Heart right ventricle (tissue), 16 donors: ENCODE measurements around the gene SNRNP70. TPM values are rescaled to one million over a fixed set of nuclear protein-coding genes. Genes with fewer than 3 reads are reported as not detected.

Source experiments
- ATAC-seq, 8 donors: fragments of 200-7000 bp; cut with Tn5 transposase; one replicate each; pipeline ENCODE4 v1.9.1; 2020; ENCODE audit warnings: mild to moderate bottlenecking in 8 of 8, moderate library complexity in 8 of 8, moderate number of reproducible peaks in 1 of 8
- DNase-seq, 2 donors: peaks; one replicate each; pipeline ENCODE4 v3.0.0-alpha.2; 2020
- H3K27ac ChIP-seq, 10 donors: fragments of 200-600 bp; sonication (generic) in 2 of 10; one replicate each; pipeline versions ENCODE4 v1.5.0 to v1.8.0; 2020 to 2022; ENCODE audit warnings: mild to moderate bottlenecking in 3 of 10
- H3K27me3 ChIP-seq, 7 donors: fragments of 200-600 bp; one replicate each; pipeline ENCODE4 v1.8.0; 2021 to 2022; ENCODE audit warnings: mild to moderate bottlenecking in 2 of 7
- H3K36me3 ChIP-seq, 9 donors: fragments of 200-600 bp; sonication (generic) in 1 of 9; one replicate each; pipeline versions ENCODE4 v1.5.0 to v1.8.0; 2020 to 2022; ENCODE audit warnings: mild to moderate bottlenecking in 2 of 9
- H3K4me1 ChIP-seq, 9 donors: fragments of 200-600 bp; sonication (generic) in 1 of 9; one replicate each; pipeline versions ENCODE4 v1.5.0 to v1.8.0; 2020 to 2022; ENCODE audit warnings: mild to moderate bottlenecking in 4 of 9
- H3K4me3 ChIP-seq, 10 donors: fragments of 200-600 bp; sonication (generic) in 2 of 10; one replicate each; pipeline versions ENCODE4 v1.5.0 to v1.8.0; 2020 to 2022; ENCODE audit warnings: mild to moderate bottlenecking in 7 of 10, moderate library complexity in 2 of 10
- H3K9me3 ChIP-seq, 11 donors: fragments of 200-600 bp in 10 of 11; sonication (generic) in 2 of 11; one replicate each; pipeline versions ENCODE4 v1.5.0 to v1.8.0; 2013 to 2022; ENCODE audit warnings: mild to moderate bottlenecking in 2 of 11, control low read depth in 1 of 11, moderate library complexity in 1 of 11
- WGBS, 2 donors: extraction: QIAGEN DNeasy Blood & Tissue Kit; methylation state at CpG; one replicate each; pipeline ENCODE4 v1.1.7; 2013; ENCODE audit warnings: inconsistent platforms in 1 of 2; 5-methylcytosine and 5-hydroxymethylcytosine counted together
- intact Hi-C, 10 donors: fragments of 100-400 bp; cut with DNase I; formaldehyde crosslinking; loops; one replicate each; pipeline versions ENCODE4 v1.11.1 to v1.14.2; 2022
- polyA plus RNA-seq, 2 donors: library from polyadenylated mRNA; stranded (reverse); fragments of 200-250 nt; gene quantifications; one replicate each; pipeline ENCODE4 v1.2.3, GENCODE V29; 2013
- total RNA-seq, 10 donors: library from RNA; stranded (reverse); fragmentation: NEBNext Ultra II Directional in 3 of 10; extraction: Animal tissue kit (Norgen Biotek cat#: 25700) in 3 of 10; gene quantifications; one replicate each; pipeline versions ENCODE4 v1.2.1 to v1.2.4, GENCODE V29; 2021 to 2023
- TF ChIP-seq, protein P1 (sequence below), 9 donors: fragments of 200-600 bp; sonication (generic) in 2 of 9; IDR thresholded peaks; one replicate each; pipeline versions ENCODE4 v1.5.0 to v1.8.0; 2021 to 2022; ENCODE audit warnings: antibody characterized with exemption in 9 of 9, mild to moderate bottlenecking in 5 of 9, moderate library complexity in 1 of 9
- donor health status: Arrhythmogenic right ventricular cardiomyopathy.
- donor health status: ischemic (EF 13 %, LVEDD 7.1; RV severe dilation, severe dysfunction).
- donor health status: healthy with polysubstance abuse.
- donor health status: DM: no; HTN: yes; CAD: no.
- donor health status: DM: no; HTN: no; CAD: no.
- donor health status: ischemic (EF 25% LVEDD 6.9; RV normal size, moderate dysfunction).
- donor health status: ischemic (EF 25% LVEDD 5.7; RV mildly dilated, moderate dysfunction).
- donor health status: healthy.
- donor health status: DM: yes; HTN: yes; CAD: no.
- donor health status: Ischemic cardiomyopathy.
- donor health status: ischemic (EF 35%, LVEDD 5.7; RV mildly dilated, moderate dysfunction).
- donor health status: nonischemic (EF 11% LVEDD 7.7; RV severe dilation, severe dysfunction).
- donor health status: DM: yes; HTN: yes; CAD: no.
- donor health status: PGD.
- donor health status: ischemic (EF 29% LVEDD 5.4; RV normal size, mild dysfunction).
- donor health status: nonischemic (EF 23%, LVEDD 6.1; RV moderate dilation, normal function).

The SNRNP70 gene
- total and polyA plus RNA-seq, 12 donors, result 75.2 to 330 (median 94.8) TPM

DNA sequence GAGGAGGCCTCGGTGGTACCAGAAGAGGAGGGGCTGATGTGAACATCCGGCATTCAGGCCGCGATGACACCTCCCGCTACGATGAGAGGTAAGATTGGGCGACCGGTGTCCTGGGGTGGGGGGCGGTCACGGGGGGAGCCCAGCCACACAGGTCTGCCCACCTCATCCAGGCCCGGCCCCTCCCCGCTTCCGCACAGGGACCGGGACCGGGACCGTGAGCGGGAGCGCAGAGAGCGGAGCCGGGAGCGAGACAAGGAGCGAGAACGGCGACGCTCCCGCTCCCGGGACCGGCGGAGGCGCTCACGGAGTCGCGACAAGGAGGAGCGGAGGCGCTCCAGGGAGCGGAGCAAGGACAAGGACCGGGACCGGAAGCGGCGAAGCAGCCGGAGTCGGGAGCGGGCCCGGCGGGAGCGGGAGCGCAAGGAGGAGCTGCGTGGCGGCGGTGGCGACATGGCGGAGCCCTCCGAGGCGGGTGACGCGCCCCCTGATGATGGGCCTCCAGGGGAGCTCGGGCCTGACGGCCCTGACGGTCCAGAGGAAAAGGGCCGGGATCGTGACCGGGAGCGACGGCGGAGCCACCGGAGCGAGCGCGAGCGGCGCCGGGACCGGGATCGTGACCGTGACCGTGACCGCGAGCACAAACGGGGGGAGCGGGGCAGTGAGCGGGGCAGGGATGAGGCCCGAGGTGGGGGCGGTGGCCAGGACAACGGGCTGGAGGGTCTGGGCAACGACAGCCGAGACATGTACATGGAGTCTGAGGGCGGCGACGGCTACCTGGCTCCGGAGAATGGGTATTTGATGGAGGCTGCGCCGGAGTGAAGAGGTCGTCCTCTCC is 22.6 kb downstream of the SNRNP70 start:
- Histone ChIP-seq H3K9me3 (no peaks in the 10 kb centered on the region), H3K27me3 (no peaks in the 10 kb centered on the region), H3K27ac (no peak overlapping the region), H3K4me1 (peaks cover 5 to 23% (median 10%) of the 10 kb centered on the region in 9 donors), H3K36me3 (peaks cover 0 to 69% (median 57%) of the 10 kb centered on the region in 9 donors), H3K4me3 (no peak overlapping the region)
- TF ChIP-seq, protein P1, sequence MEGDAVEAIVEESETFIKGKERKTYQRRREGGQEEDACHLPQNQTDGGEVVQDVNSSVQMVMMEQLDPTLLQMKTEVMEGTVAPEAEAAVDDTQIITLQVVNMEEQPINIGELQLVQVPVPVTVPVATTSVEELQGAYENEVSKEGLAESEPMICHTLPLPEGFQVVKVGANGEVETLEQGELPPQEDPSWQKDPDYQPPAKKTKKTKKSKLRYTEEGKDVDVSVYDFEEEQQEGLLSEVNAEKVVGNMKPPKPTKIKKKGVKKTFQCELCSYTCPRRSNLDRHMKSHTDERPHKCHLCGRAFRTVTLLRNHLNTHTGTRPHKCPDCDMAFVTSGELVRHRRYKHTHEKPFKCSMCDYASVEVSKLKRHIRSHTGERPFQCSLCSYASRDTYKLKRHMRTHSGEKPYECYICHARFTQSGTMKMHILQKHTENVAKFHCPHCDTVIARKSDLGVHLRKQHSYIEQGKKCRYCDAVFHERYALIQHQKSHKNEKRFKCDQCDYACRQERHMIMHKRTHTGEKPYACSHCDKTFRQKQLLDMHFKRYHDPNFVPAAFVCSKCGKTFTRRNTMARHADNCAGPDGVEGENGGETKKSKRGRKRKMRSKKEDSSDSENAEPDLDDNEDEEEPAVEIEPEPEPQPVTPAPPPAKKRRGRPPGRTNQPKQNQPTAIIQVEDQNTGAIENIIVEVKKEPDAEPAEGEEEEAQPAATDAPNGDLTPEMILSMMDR (IDR thresholded peaks at IDR 0.05), result no peak
- 94% methylated on average over 93 of the region's 93 CpGs for WGBS, 2 donors
- peak in 2 of 8 donors; percentile 3 to 40 for ATAC-seq
- no peak for DNase-seq
- intact Hi-C loops, result loop anchor here in 1 of 10 donors (5.0 kb wide), 1 partner anchor 39 kb away; no protein-coding TSS in a partner anchor

DNA sequence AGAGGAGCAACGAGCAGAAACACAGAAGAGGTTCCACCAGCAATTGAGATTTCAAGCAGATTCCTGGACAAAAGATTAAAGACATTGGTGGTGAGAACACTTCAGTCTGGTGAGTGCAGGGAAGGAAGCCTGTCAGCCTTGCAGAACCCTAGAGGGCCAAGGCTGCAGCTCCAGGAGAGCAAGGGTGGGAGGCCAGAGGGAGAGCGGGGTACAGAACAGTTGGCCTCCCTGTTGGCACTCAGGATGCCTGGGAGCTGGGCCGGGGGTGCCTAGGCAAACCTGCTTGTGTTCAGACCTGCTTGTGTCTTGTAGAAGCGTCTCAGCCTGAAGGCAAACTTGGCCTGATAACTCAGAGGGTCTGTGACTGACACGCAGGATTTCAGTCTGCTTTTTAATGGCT is 23.8 kb downstream of the SNRNP70 start:
- intact Hi-C loops, result loop anchor here in 1 of 10 donors (5.0 kb wide), 1 partner anchor 38 kb away; no protein-coding TSS in a partner anchor
- Histone ChIP-seq H3K9me3 (no peaks in the 10 kb centered on the region), H3K27me3 (no peaks in the 10 kb centered on the region), H3K27ac (peak overlapping the region in 1 of 10 donors; percentile 1), H3K36me3 (peaks cover 0 to 57% (median 48%) of the 10 kb centered on the region in 9 donors), H3K4me3 (no peak overlapping the region), H3K4me1 (peaks cover 5 to 32% (median 18%) of the 10 kb centered on the region in 9 donors)
- no peak for ATAC-seq
- no peak for DNase-seq
- 76 to 81% methylated on average over 5 of the region's 5 CpGs for WGBS, 2 donors
- TF ChIP-seq, protein P1 (IDR thresholded peaks at IDR 0.05), result no peak

DNA sequence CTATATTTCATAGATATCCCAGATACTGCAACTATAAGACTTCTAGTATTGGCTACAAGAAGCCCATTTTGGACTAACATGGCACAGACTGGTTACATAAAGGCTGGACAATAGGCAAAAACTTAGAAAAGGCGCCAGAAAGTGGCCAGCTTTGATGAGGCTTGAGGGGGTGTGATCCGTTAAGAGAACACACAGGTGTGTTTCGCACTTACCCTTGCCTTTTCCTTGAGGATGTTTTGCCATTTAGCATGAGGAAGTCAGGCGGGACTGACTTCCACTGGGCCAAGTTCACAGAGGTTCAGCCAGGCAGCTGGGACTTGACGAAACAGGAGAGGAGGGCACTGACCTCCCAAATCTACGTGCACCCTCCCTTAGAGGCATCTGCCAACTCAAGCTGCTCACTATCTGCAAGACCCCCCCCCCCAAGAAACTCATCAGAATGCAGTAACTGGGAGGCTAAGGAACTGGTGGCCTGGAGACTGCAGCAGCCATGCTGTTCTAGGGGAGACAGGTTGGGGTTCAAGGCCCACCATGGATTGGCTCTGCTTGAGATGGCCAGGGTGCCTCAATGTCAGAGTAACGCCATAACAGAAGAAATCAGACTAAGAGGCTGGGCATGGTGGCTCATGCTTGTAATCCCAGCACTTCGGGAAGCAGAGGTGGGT is 24.4 kb downstream of the SNRNP70 start:
- DNase-seq, result no peak
- 76 to 81% methylated on average over 8 of the region's 8 CpGs for WGBS, 2 donors
- intact Hi-C loops, result loop anchor here in 3 of 10 donors (5.0 kb wide), 1 partner anchor 38 kb away; no protein-coding TSS in a partner anchor
- ATAC-seq, result no peak
- TF ChIP-seq, protein P1 (IDR thresholded peaks at IDR 0.05), result no peak
- peak overlapping the region in 2 of 10 donors; percentile 12 to 43 for H3K27ac ChIP-seq
- H3K36me3 ChIP-seq, result peaks cover 0 to 51% (median 42%) of the 10 kb centered on the region in 9 donors
- no peak overlapping the region for H3K4me3 ChIP-seq
- peaks cover 5 to 36% (median 20%) of the 10 kb centered on the region in 9 donors for H3K4me1 ChIP-seq
- no peaks in the 10 kb centered on the region for H3K27me3 ChIP-seq
- no peaks in the 10 kb centered on the region for H3K9me3 ChIP-seq

DNA sequence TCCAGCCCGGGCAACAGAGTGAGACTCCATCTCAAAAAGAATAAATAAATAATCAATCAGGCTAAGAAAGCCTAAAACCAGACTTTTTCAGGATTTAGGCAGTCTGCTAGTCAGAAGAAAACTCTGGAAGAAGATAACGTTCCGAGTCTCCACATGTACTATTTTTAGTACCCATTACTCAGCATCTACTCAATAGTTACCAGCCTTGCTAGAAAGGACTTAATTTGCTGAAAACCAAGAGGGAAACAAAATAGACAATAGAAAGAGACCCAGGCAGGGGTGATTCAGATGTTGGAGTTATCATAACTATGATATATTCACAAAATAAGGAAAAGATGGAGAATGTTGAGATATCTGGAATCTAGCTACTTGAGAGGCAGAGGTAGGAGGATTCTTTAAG is 25.3 kb downstream of the SNRNP70 start:
- H3K36me3 ChIP-seq, result peaks cover 0 to 42% (median 33%) of the 10 kb centered on the region in 9 donors
- 30 to 33% methylated on average over 3 of the region's 3 CpGs for WGBS, 2 donors
- peaks cover 5 to 42% (median 25%) of the 10 kb centered on the region in 9 donors for H3K4me1 ChIP-seq
- TF ChIP-seq, protein P1 (IDR thresholded peaks at IDR 0.05), result no peak
- DNase-seq (no peak), ATAC-seq (no peak)
- no peaks in the 10 kb centered on the region for H3K9me3 ChIP-seq
- intact Hi-C loops, result loop anchor here in 2 of 10 donors (5.0 kb wide), 1 partner anchor 37 kb away; no protein-coding TSS in a partner anchor
- H3K27me3 ChIP-seq, result no peaks in the 10 kb centered on the region
- H3K27ac ChIP-seq, result peak overlapping the region in 5 of 10 donors; percentile 8 to 44 (median 19)
- no peak overlapping the region for H3K4me3 ChIP-seq
